Glutamatergic neuron (in vitro differentiated cells): ENCODE results near the gene ACHE. TPM values are rescaled to one million over a fixed set of nuclear protein-coding genes. Genes with fewer than 3 reads are reported as not detected.

ENCODE experiments used
- DNase-seq: peaks from one replicate; pipeline ENCODE4 v3.0.0; 2022
- H3K27ac Mint-ChIP-seq: one replicate; pipeline ENCODE4 v1.8.0; 2020; ENCODE audit warnings: mild to moderate bottlenecking, mixed read lengths, inconsistent platforms; ENCODE audit not compliant: unreplicated experiment
- H3K27me3 Mint-ChIP-seq: one replicate; pipeline ENCODE4 v1.8.0; 2020; ENCODE audit warnings: mild to moderate bottlenecking, moderate library complexity, mixed read lengths, inconsistent platforms; ENCODE audit not compliant: unreplicated experiment
- H3K36me3 Mint-ChIP-seq: one replicate; pipeline ENCODE4 v1.8.0; 2020; ENCODE audit warnings: mild to moderate bottlenecking, mixed read lengths, inconsistent platforms; ENCODE audit not compliant: unreplicated experiment
- H3K4me1 Mint-ChIP-seq: one replicate; pipeline ENCODE4 v1.8.0; 2020; ENCODE audit warnings: mild to moderate bottlenecking, low read depth, mixed read lengths, inconsistent platforms; ENCODE audit not compliant: unreplicated experiment
- H3K4me3 Mint-ChIP-seq: one replicate; pipeline ENCODE4 v1.8.0; 2020; ENCODE audit warnings: mild to moderate bottlenecking, mixed read lengths, inconsistent platforms; ENCODE audit not compliant: unreplicated experiment
- H3K9me3 Mint-ChIP-seq: one replicate; pipeline ENCODE4 v1.8.0; 2020; ENCODE audit warnings: mild to moderate bottlenecking, moderate library complexity, mixed read lengths, inconsistent platforms; ENCODE audit not compliant: unreplicated experiment
- total RNA-seq: library from RNA; stranded (reverse); fragmentation: NEBNext Ultra II Directional; extraction: Animal tissue kit (Norgen Biotek cat#: 25700); gene quantifications from one replicate; pipeline ENCODE4 v1.2.1, GENCODE V29; 2021; ENCODE audit not compliant: unreplicated experiment
- TF ChIP-seq, protein P1 (sequence below): fragments of 200-600 bp; sonication (generic); IDR thresholded peaks from one replicate; pipeline ENCODE4 v1.5.0; 2021; ENCODE audit not compliant: partially characterized antibody, unreplicated experiment

ACHE gene
- total RNA-seq, 1 donor from 2014 or later = 30.0 TPM

DNA sequence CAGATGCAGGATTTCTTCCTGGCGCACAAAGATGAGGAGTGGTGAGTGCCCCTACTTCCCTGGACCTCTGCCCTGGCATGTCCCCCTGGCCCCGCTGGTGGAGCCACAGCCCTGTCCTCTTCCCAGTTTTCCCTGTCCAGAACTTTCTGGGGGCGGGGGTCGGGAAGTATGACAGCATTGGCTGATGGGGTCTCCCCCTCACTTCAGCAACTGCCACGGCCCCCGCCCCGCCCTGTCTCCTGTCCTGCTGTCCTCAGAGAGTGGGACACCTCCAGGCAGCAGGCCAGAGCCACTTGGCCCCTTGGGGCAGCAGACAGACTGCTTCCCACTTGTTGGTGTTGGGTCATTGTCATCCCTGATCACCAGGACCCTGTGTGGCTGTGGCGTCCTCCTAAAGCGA lies 13.5 kb downstream of the ACHE start:
- Mint-ChIP-seq H3K27ac (no peak overlapping the region), H3K4me3 (no peak overlapping the region), H3K9me3 (peaks cover 16% of the 10 kb centered on the region), H3K27me3 (peaks cover 6% of the 10 kb centered on the region), H3K4me1 (peaks cover 14% of the 10 kb centered on the region), H3K36me3 (peaks cover 12% of the 10 kb centered on the region)
- DNase-seq = no peak
- TF ChIP-seq, protein P1, sequence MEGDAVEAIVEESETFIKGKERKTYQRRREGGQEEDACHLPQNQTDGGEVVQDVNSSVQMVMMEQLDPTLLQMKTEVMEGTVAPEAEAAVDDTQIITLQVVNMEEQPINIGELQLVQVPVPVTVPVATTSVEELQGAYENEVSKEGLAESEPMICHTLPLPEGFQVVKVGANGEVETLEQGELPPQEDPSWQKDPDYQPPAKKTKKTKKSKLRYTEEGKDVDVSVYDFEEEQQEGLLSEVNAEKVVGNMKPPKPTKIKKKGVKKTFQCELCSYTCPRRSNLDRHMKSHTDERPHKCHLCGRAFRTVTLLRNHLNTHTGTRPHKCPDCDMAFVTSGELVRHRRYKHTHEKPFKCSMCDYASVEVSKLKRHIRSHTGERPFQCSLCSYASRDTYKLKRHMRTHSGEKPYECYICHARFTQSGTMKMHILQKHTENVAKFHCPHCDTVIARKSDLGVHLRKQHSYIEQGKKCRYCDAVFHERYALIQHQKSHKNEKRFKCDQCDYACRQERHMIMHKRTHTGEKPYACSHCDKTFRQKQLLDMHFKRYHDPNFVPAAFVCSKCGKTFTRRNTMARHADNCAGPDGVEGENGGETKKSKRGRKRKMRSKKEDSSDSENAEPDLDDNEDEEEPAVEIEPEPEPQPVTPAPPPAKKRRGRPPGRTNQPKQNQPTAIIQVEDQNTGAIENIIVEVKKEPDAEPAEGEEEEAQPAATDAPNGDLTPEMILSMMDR = no peak

GRCh38 chr7:100881136-100881535 lies 14.6 kb downstream of the ACHE start:
- TF ChIP-seq, protein P1 = no peak
- Mint-ChIP-seq H3K27ac (peak overlapping the region; percentile 70), H3K27me3 (peaks cover 10% of the 10 kb centered on the region), H3K4me3 (no peak overlapping the region), H3K4me1 (peaks cover 21% of the 10 kb centered on the region), H3K36me3 (peaks cover 12% of the 10 kb centered on the region), H3K9me3 (peaks cover 15% of the 10 kb centered on the region)
- DNase-seq = no peak

DNA sequence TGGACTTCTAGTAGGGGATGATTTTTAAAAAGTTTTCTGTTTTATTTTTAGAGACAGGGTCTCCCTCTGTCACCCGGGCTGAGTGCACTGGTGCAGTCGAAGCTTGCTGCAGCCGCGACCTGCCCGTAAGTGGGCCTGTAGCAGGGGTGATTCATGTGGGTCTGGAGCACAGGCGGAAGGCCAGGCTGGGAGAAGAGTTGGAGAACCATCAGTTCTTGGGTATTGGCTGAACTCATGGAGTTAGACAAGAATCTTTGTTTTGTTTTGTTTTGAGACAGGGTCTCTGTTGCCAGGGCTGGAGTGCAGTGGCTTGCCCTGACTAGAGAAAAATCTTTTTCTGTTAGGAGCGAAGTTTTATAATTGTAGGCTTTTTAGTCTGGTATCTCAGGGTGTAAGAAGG lies 15.0 kb downstream of the ACHE start:
- peak overlapping the region; percentile 57 for H3K4me3 Mint-ChIP-seq
- TF ChIP-seq, protein P1 = no peak
- peak overlapping the region; percentile 70 for H3K27ac Mint-ChIP-seq

GRCh38 chr7:100879685-100880261 lies 15.9 kb downstream of the ACHE start:
- Mint-ChIP-seq H3K4me1 (peaks cover 21% of the 10 kb centered on the region), H3K4me3 (peak overlapping the region; percentile 82), H3K36me3 (peaks cover 11% of the 10 kb centered on the region), H3K27ac (peak overlapping the region; percentile 96), H3K27me3 (peaks cover 17% of the 10 kb centered on the region), H3K9me3 (peaks cover 21% of the 10 kb centered on the region)
- no peak for DNase-seq
- TF ChIP-seq, protein P1 = no peak

More for the DNA sequence above, 15.0 kb downstream of the ACHE start:
- H3K27me3 Mint-ChIP-seq = peaks cover 13% of the 10 kb centered on the region
- H3K4me1 Mint-ChIP-seq = peaks cover 21% of the 10 kb centered on the region
- no peak for DNase-seq
- H3K36me3 Mint-ChIP-seq = peaks cover 12% of the 10 kb centered on the region
- peaks cover 16% of the 10 kb centered on the region for H3K9me3 Mint-ChIP-seq

DNA sequence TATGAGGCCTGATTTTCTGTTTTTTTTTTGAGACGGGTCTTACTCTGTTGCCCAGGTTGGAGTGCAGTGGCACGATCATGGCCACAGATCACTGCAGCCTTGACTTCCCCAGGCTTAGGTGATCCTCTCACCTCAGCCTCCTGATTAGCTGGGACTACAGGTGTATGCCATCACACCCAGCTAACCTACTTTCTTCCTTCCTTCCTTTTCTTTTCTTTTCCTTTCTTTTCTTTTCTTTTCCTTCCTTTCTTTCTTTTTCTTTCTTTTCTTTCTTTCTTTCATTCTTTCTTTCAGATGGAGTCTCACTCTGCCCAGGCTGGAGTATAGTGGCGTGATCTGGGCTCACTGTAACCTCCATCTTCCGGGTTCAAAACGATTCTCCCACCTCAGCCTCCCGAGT lies 17.0 kb downstream of the ACHE start:
- H3K4me3 Mint-ChIP-seq = peak overlapping the region; percentile 13
- H3K9me3 Mint-ChIP-seq = peaks cover 22% of the 10 kb centered on the region
- H3K36me3 Mint-ChIP-seq = peaks cover 7% of the 10 kb centered on the region
- no peak for DNase-seq
- H3K27ac Mint-ChIP-seq = no peak overlapping the region
- TF ChIP-seq, protein P1 = no peak
- H3K4me1 Mint-ChIP-seq = peaks cover 23% of the 10 kb centered on the region
- peaks cover 22% of the 10 kb centered on the region for H3K27me3 Mint-ChIP-seq
